Measurements from ENCODE around the gene TSSC4.

TSSC4 gene

DNA sequence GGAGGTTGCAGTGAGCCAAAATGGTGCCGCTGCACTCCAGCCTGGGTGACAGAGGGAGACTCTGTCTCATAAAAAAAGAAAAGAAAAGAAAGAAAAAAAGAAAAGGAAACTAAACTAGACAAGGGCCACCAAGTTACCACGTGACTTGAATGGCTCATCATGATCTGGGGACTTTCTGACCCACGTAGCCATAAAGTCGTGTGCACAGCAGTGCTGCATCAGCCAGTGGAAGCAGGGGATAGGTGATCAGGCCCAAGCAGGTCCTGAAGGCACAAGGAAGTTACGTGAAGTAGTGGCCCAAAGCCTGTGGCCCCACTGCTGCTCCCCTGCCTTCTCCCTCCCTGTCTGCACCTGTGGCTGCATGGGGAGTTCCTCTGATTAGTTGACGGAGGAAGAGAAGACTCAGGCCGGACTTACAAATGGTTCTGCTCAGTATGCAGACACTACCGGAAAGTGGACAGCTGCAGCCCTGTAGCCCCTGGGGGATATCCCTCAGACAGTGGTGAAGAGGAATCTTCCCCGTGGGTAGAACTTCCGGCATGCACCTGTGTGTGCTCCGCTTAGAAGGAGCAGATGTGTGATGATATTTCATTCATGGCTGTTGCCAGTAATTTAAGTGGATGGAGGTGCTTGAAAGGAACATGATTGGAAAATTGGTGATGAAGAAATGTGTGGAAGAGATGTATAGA, 41.7 kb upstream of the TSSC4 start:
- DNase-seq = no peak
- Mint-ChIP-seq H3K4me1 (no peaks in the 10 kb centered on the region), H3K27me3 (ENCODE audit: low read depth, poor library complexity) (peaks cover 26% of the 10 kb centered on the region), H3K9me3 (peaks cover 12% of the 10 kb centered on the region), H3K36me3 (ENCODE audit: low read depth) (no peaks in the 10 kb centered on the region), H3K27ac (no peak overlapping the region), H3K4me3 (no peak overlapping the region)
- TF ChIP-seq, protein P1, sequence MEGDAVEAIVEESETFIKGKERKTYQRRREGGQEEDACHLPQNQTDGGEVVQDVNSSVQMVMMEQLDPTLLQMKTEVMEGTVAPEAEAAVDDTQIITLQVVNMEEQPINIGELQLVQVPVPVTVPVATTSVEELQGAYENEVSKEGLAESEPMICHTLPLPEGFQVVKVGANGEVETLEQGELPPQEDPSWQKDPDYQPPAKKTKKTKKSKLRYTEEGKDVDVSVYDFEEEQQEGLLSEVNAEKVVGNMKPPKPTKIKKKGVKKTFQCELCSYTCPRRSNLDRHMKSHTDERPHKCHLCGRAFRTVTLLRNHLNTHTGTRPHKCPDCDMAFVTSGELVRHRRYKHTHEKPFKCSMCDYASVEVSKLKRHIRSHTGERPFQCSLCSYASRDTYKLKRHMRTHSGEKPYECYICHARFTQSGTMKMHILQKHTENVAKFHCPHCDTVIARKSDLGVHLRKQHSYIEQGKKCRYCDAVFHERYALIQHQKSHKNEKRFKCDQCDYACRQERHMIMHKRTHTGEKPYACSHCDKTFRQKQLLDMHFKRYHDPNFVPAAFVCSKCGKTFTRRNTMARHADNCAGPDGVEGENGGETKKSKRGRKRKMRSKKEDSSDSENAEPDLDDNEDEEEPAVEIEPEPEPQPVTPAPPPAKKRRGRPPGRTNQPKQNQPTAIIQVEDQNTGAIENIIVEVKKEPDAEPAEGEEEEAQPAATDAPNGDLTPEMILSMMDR (IDR thresholded peaks at IDR 0.05) = no peak

DNA sequence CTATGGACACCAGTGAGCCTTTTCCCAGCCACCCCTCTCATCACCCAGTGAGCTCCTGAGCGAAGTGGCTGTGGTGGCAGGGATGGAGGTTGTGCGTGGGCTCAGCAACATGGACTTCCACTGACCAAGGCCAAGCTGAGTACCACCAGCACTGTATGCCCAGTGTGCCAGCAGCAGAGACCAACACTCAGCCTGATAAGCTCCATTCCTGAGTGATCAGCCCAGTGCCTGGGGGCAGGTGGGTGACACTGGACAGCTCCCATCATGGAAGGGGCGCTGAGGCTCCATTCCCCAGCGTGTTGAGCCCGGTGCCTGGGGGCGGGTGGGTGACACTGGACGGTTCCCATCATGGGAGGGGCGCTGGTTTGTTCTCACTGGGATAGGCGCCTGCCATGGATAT, 41.0 kb upstream of the TSSC4 start:
- Mint-ChIP-seq H3K27ac (no peak overlapping the region), H3K36me3 (ENCODE audit: low read depth) (no peaks in the 10 kb centered on the region)

DNA sequence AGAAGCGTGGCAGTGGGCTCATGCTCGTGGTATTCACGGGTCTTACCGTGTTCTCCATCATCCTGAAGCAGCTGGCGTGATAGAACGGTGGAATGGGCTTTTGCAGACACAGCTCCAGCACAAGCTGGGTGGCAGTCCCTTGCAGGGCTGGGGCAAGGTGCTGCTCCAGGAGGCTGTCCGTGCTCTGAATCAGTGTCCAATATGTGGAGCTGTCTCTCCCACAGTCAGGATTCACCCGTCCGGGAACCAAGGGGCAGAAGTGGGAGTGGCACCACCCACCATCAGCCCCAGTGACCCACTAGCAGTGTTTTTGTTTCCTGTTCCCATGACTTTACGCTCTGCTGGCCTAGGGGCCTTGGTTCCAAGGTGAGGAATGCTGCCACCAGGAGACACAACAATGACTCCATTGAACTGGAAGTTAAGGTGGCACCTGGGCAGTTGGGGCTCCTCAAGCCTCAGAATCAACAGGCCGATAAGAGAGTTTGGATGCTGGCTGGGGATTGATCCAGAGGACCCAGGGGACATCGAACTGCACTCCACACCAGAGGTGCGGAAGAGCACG, 40.4 kb upstream of the TSSC4 start:
- H3K27me3 Mint-ChIP-seq (ENCODE audit: low read depth, poor library complexity) = peaks cover 26% of the 10 kb centered on the region
- no peaks in the 10 kb centered on the region for H3K36me3 Mint-ChIP-seq (ENCODE audit: low read depth)
- H3K4me1 Mint-ChIP-seq = no peaks in the 10 kb centered on the region
- DNase-seq = no peak
- TF ChIP-seq, protein P1 (IDR thresholded peaks at IDR 0.05) = no peak
- H3K4me3 Mint-ChIP-seq = no peak overlapping the region
- H3K9me3 Mint-ChIP-seq = peaks cover 12% of the 10 kb centered on the region
- H3K27ac Mint-ChIP-seq = peak overlapping the region; percentile 36

More for the DNA sequence above, 41.0 kb upstream of the TSSC4 start:
- Mint-ChIP-seq H3K4me3 (no peak overlapping the region), H3K9me3 (peaks cover 12% of the 10 kb centered on the region), H3K27me3 (ENCODE audit: low read depth, poor library complexity) (peaks cover 26% of the 10 kb centered on the region), H3K4me1 (no peaks in the 10 kb centered on the region)
- no peak for DNase-seq
- TF ChIP-seq, protein P1 (IDR thresholded peaks at IDR 0.05) = no peak

DNA sequence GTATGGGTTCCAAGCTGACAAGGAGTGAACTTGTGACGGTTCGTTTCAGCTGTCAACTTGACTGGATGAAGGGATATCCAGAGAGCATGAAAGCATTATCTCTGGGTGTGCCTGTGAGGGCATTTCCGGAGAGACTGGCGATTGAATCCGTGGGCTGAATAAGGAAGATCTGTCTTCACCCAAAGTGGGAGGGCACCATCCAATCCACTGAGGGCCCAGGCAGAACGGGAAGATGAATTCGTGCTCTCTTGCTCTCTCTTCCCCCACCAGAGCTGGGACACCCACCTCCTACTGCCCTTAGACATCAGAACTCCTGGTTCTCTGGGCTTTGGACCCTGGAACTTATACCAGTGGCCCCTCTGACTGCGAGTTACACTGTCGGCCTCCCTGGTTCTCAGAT, 39.0 kb upstream of the TSSC4 start:
- Mint-ChIP-seq H3K4me3 (no peak overlapping the region), H3K4me1 (no peaks in the 10 kb centered on the region), H3K27me3 (ENCODE audit: low read depth, poor library complexity) (peaks cover 21% of the 10 kb centered on the region), H3K9me3 (peaks cover 2% of the 10 kb centered on the region), H3K36me3 (ENCODE audit: low read depth) (no peaks in the 10 kb centered on the region), H3K27ac (no peak overlapping the region)
- TF ChIP-seq, protein P1 (IDR thresholded peaks at IDR 0.05) = no peak
- DNase-seq = no peak

DNA sequence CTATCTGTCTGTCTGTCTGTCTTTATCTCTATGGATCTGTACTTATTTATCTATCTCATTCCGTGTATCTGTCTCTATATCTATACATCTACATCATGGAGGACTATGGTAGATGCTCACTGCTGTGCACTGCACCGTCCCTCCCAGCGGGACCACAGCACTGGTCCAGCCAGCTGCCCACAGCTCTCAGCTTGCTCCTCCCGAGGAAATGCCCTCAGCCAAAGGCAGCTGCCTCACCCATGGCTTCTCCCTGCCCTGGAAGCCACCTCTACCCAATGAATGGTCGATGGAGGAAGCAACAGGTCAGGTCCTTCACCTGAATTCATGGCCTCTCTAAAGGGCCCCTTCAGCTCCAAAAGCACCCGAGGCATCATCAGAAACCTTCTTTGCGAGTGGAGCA, 38.1 kb upstream of the TSSC4 start:
- Mint-ChIP-seq H3K27me3 (ENCODE audit: low read depth, poor library complexity) (peaks cover 23% of the 10 kb centered on the region), H3K4me3 (no peak overlapping the region), H3K27ac (no peak overlapping the region), H3K9me3 (no peaks in the 10 kb centered on the region), H3K36me3 (ENCODE audit: low read depth) (no peaks in the 10 kb centered on the region), H3K4me1 (no peaks in the 10 kb centered on the region)
- TF ChIP-seq, protein P1 (IDR thresholded peaks at IDR 0.05) = no peak
- no peak for DNase-seq

DNA sequence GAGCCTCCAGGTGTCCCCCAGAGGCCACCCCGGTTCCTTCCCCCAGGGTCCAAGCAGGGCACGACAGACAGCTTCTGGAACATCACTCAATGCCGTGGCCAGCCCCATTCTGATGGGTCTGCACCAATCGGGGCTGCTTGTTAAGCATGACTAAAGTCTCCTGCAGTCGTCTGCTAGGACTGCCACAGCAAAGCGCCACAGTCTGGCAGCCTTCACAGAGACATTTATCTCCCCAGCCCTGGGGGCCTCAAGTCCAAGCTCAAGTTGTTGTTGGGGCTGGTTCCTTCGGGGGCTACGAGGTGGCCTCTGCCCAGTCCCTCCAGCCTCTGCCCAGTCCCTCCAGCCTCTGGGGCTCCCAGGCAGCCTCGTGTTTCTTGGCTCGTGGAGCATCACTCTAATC, 37.4 kb upstream of the TSSC4 start:
- Mint-ChIP-seq H3K27ac (no peak overlapping the region), H3K9me3 (no peaks in the 10 kb centered on the region), H3K4me1 (no peaks in the 10 kb centered on the region), H3K27me3 (ENCODE audit: low read depth, poor library complexity) (peaks cover 23% of the 10 kb centered on the region), H3K4me3 (no peak overlapping the region), H3K36me3 (ENCODE audit: low read depth) (no peaks in the 10 kb centered on the region)
- no peak for DNase-seq
- TF ChIP-seq, protein P1 (IDR thresholded peaks at IDR 0.05) = no peak

Measured in nephron progenitor cell (in vitro differentiated cells).